ENCODE data around the gene RALGPS1. TPM values are rescaled to one million over a fixed set of nuclear protein-coding genes. Genes with fewer than 3 reads are reported as not detected.

Gene RALGPS1
- total RNA-seq, 2 donors from 2014 or later: 9.7 to 17.7 TPM

DNA sequence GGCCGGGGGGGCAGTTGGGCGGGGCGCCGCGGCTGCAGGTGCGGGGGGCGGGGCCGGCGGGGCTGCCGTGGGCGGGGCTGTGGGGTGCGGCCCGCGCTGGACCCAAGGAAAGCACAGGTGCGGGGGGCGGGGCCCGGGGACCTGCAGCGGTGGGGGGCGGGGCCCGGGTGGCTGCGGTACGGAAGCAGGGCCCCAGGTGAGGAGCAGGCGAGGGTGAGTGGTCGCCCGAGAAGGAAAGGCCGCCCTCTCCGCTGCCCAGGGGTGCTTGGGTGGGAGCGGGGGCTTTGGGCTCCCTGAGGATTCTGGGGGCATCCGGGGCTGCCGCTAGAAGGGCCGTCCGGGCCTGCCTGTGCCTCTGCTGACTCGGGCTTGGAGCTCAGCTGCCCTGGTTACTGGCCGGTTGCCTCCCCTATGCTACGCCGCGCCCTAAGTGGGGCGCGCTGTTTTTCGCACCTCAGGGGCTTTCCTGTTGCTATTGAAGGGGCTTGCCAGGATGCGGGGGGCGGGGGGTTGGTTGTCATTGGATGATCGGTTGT is 767 bp downstream of the RALGPS1 start:
- no peaks in the 10 kb centered on the region for H3K36me3 ChIP-seq
- no peak overlapping the region for H3K27ac ChIP-seq

DNA sequence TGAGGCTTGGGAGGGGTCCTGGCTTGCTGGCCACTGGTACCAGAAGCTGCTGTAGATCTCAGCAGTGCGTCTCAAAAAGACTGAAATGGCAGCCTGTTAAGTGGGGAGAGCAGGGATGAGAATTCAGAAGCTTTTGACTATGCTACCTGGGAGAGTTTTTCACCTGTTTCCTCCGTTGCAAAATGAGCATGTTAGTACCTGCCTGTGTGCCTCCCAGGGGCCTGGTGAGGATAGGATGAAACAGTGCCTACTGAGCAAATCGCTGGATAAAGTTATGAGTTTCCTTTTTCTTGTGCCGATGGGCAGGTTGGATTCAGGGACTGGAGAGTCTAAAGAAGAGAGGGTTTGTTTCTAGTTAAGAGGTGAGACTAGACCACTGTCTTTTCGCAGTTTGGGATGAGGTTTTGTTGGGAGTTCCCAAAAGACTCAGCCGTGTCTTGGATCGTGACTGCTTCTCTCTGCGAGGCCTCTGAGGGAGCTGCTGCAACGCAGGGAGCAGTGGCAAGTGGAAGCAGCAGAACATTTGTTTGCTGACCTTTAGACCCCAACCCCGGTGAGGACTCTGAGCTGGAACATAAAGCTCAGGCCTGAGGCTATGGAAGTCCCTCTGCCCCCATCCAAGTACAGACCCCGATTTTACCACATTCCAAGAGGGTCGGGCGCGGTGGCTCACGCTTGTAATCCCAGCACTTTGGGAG is 1.4 kb downstream of the RALGPS1 start:
- DNase-seq (ENCODE audit: low spot score): no peak
- TF ChIP-seq, protein P1, sequence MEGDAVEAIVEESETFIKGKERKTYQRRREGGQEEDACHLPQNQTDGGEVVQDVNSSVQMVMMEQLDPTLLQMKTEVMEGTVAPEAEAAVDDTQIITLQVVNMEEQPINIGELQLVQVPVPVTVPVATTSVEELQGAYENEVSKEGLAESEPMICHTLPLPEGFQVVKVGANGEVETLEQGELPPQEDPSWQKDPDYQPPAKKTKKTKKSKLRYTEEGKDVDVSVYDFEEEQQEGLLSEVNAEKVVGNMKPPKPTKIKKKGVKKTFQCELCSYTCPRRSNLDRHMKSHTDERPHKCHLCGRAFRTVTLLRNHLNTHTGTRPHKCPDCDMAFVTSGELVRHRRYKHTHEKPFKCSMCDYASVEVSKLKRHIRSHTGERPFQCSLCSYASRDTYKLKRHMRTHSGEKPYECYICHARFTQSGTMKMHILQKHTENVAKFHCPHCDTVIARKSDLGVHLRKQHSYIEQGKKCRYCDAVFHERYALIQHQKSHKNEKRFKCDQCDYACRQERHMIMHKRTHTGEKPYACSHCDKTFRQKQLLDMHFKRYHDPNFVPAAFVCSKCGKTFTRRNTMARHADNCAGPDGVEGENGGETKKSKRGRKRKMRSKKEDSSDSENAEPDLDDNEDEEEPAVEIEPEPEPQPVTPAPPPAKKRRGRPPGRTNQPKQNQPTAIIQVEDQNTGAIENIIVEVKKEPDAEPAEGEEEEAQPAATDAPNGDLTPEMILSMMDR (IDR thresholded peaks at IDR 0.05): no peak
- Histone ChIP-seq H3K4me3 (peak overlapping the region in 1 of 2 donors; percentile 62), H3K9me3 (no peaks in the 10 kb centered on the region), H3K36me3 (no peaks in the 10 kb centered on the region), H3K27me3 (no peaks in the 10 kb centered on the region), H3K4me1 (peaks cover 0 to 13% of the 10 kb centered on the region in 2 donors), H3K27ac (no peak overlapping the region)

More for the DNA sequence above, 767 bp downstream of the RALGPS1 start:
- Histone ChIP-seq H3K9me3 (no peaks in the 10 kb centered on the region), H3K27me3 (no peaks in the 10 kb centered on the region), H3K4me1 (peaks cover 0 to 13% of the 10 kb centered on the region in 2 donors), H3K4me3 (peak overlapping the region; percentile 47 to 62)
- TF ChIP-seq, protein P1 (IDR thresholded peaks at IDR 0.05): no peak
- no peak for DNase-seq (ENCODE audit: low spot score)

DNA sequence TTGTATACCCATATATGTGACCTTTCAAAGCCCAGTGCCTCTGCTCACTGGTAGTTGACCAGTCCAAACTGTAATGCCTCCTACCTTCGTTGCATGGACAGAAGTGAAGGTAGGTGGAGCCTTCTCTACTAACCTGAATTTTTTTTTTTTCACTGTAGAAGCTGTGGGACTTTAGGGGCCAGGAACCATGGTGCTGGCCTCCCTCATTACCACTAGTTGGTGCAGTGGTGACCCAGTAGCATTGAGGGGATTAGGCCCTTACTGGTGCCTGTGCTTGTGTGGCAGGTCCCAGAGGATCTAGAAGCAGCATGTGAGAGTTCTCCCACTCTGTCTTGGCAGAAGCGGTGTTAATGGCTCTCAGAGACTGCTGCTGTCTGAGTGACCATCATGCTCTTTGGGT is 2.3 kb downstream of the RALGPS1 start:
- TF ChIP-seq, protein P1 (IDR thresholded peaks at IDR 0.05): no peak
- Histone ChIP-seq H3K36me3 (no peaks in the 10 kb centered on the region), H3K4me3 (no peak overlapping the region), H3K4me1 (peaks cover 0 to 13% of the 10 kb centered on the region in 2 donors), H3K27ac (no peak overlapping the region), H3K27me3 (no peaks in the 10 kb centered on the region), H3K9me3 (no peaks in the 10 kb centered on the region)
- no peak for DNase-seq (ENCODE audit: low spot score)

- Histone ChIP-seq H3K27ac (no peak overlapping the region), H3K36me3 (no peaks in the 10 kb centered on the region), H3K4me3 (no peak overlapping the region), H3K4me1 (peaks cover 0 to 10% of the 10 kb centered on the region in 2 donors), H3K9me3 (no peaks in the 10 kb centered on the region), H3K27me3 (no peaks in the 10 kb centered on the region)
- no peak for DNase-seq (ENCODE audit: low spot score)
- TF ChIP-seq, protein P1 (IDR thresholded peaks at IDR 0.05): no peak
Measured at GRCh38 chr9:126919193-126919592, 4.6 kb downstream of the RALGPS1 start.

DNA sequence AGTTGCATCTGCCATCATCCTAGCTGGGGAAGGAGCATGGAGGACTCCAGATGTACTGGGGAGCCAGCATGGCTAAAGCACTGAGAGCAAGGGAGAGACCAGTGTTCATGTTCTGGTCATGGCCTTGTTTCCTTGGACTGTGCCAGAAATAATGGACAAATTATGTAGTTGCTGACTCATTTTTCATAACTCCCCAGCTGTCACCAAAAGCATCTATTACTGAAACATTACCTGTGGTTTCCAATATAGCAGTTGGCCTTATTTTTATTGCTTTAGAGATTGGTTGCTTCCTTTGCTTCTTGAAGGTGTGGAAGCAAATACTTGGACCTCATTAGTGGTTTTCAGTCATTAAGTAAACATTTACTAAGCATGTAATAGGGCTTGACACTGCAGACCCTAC is 11.3 kb downstream of the RALGPS1 start:
- TF ChIP-seq, protein P1 (IDR thresholded peaks at IDR 0.05): no peak
- H3K9me3 ChIP-seq: no peaks in the 10 kb centered on the region
- H3K4me1 ChIP-seq: no peaks in the 10 kb centered on the region
- no peak overlapping the region for H3K27ac ChIP-seq
- no peaks in the 10 kb centered on the region for H3K36me3 ChIP-seq
- H3K27me3 ChIP-seq: no peaks in the 10 kb centered on the region
- no peak for DNase-seq (ENCODE audit: low spot score)
- H3K4me3 ChIP-seq: no peak overlapping the region

Measured in right atrium auricular region (tissue), 2 donors.